ENCODE results near the gene LRRC75A. TPM values are rescaled to one million over a fixed set of nuclear protein-coding genes. Genes with fewer than 3 reads are reported as not detected.

The LRRC75A gene
- total and polyA plus RNA-seq, 11 donors: 0.37 to 2.5 (median 0.85) TPM

DNA sequence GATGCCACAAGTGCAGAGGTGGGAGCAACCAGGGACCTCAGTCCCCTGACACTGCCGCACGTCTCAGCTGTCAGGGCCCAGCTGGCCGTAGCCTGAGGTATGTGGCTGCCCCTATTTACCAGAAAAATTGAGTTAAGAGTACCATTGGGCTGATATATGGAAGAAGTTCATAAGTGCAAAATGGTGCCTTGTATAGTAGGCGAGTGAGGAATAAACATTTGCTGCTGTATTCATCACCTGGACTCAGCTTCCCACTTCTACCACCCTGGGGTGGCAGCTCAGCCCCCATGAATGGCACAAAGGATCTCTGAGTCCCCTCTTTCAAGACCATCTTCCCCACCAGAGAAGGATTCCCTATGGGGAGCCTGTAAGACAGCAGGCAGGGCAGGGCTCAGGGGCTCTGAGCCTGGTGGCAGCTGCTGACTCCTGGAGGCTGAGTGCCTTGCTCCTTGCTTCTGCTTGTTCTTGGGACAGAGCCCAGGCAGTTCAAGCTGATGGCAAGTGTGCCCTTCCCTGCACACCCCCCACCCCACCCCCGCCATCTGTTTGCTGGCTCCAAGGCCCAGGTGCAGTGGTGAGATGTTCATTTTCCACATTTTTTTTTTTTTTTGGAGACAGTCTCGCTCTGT lies 47.6 kb downstream of the LRRC75A start:
- peak overlapping the region in 1 of 12 donors; percentile 73 for H3K27ac ChIP-seq
- intact Hi-C loops (cut with DNase I): loop anchor here in 1 of 10 donors (10.0 kb wide), 1 partner anchor 60 kb away; the partner anchor contains the start of gene UBB
- DNase-seq (no peak), ATAC-seq (peak in 2 of 4 donors; percentile 13 to 39)
- 82 to 91% (median 87%) methylated on average over 6 of the region's 6 CpGs for WGBS, 4 donors
- no peak overlapping the region for H3K4me3 ChIP-seq
- H3K9me3 ChIP-seq: no peaks in the 10 kb centered on the region
- H3K36me3 ChIP-seq: peaks cover 0 to 89% (median 50%) of the 10 kb centered on the region in 9 donors
- H3K27me3 ChIP-seq: no peaks in the 10 kb centered on the region
- H3K4me1 ChIP-seq: peaks cover 7 to 62% (median 34%) of the 10 kb centered on the region in 12 donors
- TF ChIP-seq, protein P1, sequence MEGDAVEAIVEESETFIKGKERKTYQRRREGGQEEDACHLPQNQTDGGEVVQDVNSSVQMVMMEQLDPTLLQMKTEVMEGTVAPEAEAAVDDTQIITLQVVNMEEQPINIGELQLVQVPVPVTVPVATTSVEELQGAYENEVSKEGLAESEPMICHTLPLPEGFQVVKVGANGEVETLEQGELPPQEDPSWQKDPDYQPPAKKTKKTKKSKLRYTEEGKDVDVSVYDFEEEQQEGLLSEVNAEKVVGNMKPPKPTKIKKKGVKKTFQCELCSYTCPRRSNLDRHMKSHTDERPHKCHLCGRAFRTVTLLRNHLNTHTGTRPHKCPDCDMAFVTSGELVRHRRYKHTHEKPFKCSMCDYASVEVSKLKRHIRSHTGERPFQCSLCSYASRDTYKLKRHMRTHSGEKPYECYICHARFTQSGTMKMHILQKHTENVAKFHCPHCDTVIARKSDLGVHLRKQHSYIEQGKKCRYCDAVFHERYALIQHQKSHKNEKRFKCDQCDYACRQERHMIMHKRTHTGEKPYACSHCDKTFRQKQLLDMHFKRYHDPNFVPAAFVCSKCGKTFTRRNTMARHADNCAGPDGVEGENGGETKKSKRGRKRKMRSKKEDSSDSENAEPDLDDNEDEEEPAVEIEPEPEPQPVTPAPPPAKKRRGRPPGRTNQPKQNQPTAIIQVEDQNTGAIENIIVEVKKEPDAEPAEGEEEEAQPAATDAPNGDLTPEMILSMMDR (IDR thresholded peaks at IDR 0.05): no peak
- TF ChIP-seq POLR2A (IDR thresholded peaks at IDR 0.05): no peak

DNA sequence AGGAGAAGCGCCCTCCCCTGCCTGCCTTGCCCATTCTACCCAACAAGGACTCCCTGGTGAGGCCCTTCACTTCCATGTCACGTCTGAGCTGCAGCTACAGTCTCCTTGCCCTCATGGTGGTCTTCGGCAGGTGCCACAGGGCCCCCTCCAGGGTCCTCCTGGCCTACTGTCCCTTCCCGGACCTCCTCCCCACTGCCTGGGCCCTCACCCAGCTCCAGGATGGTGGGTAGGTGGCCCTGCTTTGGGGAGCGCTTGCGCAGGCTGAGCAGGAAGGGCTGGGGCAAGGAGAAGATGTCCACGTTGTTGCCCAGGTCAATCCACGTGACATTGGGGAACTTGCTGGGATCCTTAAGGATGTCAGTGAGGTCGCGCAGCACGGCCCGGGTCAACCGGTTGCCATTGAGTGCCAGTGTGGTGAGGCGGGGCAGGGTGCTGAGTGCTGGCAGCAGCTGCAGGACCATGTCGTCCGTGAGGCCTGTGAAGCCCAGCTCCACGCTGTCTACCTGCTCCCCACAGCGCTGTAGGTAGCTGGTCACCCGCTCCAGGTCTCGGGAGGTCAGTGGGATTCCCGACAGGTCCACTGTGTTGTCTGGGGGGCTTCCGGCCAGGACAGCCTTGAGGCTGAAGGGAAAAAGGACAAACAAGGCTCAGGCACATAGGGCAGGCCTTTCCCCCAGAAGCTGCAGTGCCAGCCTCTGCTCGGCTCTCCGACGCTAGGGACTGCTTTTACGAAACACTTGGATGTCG lies 48.3 kb downstream of the LRRC75A start:
- H3K27me3 ChIP-seq: no peaks in the 10 kb centered on the region
- DNase-seq (no peak), ATAC-seq (no peak)
- peaks cover 7 to 63% (median 34%) of the 10 kb centered on the region in 12 donors for H3K4me1 ChIP-seq
- peak overlapping the region in 1 of 12 donors; percentile 73 for H3K27ac ChIP-seq
- 85 to 87% (median 86%) methylated on average over 16 to 27 of the region's 27 CpGs for WGBS, 4 donors
- no peak overlapping the region for H3K4me3 ChIP-seq
- peaks cover 0 to 82% (median 50%) of the 10 kb centered on the region in 9 donors for H3K36me3 ChIP-seq
- intact Hi-C loops (cut with DNase I): loop anchor here in 1 of 10 donors (10.0 kb wide), 1 partner anchor 59 kb away; the partner anchor contains the start of gene UBB
- no peaks in the 10 kb centered on the region for H3K9me3 ChIP-seq
- TF ChIP-seq, protein P1 (IDR thresholded peaks at IDR 0.05): no peak
- TF ChIP-seq POLR2A (IDR thresholded peaks at IDR 0.05): no peak

DNA sequence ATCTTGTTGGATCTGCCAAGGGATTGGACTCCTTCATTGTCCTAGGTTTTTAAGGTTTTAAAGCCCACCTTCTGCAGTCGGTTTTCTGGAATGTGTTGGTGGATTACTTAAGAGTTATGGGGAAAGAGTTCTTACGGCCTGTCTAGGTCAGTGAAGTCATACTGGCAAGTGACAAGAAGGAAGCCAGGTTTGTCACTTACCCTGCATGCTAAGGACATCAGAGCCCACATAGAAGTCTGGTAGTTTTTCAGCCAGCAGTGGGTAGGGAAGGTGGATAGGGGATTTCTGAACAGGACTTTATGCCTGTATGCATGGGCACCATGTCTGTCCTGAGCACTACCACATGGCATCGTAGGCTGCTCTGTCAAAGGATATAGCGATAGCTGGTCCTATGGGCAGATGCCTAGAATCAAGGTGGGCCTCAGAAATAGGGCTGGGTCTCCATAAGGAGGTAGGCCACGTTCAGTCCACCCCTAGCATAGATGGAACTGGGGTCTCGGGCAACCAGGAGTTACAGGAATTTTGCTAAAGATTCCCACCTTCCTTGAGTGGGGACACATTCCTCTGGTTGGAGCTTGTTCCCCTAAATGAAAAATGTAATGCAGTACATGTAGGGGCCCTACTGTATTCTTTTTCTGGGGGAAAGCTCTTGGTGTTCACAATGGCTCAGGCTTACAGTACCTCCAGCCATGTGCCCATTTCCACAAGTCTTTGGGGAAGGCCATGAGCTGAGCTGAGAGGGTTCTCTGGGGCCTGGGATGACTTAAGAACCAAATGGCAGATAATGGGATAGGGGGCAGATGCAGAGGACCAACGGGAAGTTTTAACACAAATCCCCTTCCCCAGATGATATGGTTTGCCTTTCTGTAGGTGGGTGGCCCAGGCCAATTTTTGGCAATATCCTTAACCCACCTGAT lies 49.1 kb downstream of the LRRC75A start:
- Histone ChIP-seq H3K27me3 (no peaks in the 10 kb centered on the region), H3K4me3 (no peak overlapping the region), H3K27ac (peak overlapping the region in 1 of 12 donors; percentile 73), H3K36me3 (peaks cover 0 to 74% (median 50%) of the 10 kb centered on the region in 9 donors), H3K9me3 (no peaks in the 10 kb centered on the region), H3K4me1 (peaks cover 7 to 63% (median 35%) of the 10 kb centered on the region in 12 donors)
- 70 to 75% (median 74%) methylated on average over 7 of the region's 7 CpGs for WGBS, 4 donors
- DNase-seq: no peak
- intact Hi-C loops (cut with DNase I): loop anchor here in 1 of 10 donors (10.0 kb wide), 1 partner anchor 58 kb away; the partner anchor contains the start of gene UBB
- TF ChIP-seq POLR2A (IDR thresholded peaks at IDR 0.05): no peak
- TF ChIP-seq, protein P1 (IDR thresholded peaks at IDR 0.05): no peak
- no peak for ATAC-seq

Measured in heart left ventricle (tissue), 16 donors.